Spleen (tissue), 11 donors: ENCODE results near the gene HHIP. TPM values are rescaled to one million over a fixed set of nuclear protein-coding genes. Genes with fewer than 3 reads are reported as not detected.

Experiments used
- DNase-seq: peaks from one replicate; pipeline ENCODE4 v3.0.0-alpha.2; 2020
- H3K27ac ChIP-seq, 8 donors: fragments of 200-600 bp; sonication (generic) in 7 of 8; 1 replicate in 4 of 8; 2 replicates in 4 of 8; pipeline versions ENCODE4 v1.5.0 to v1.8.0; 2016 to 2021; ENCODE audit warnings: inconsistent platforms in 4 of 8, mild to moderate bottlenecking in 4 of 8, moderate library complexity in 1 of 8
- H3K27me3 ChIP-seq, 7 donors: fragments of 200-600 bp; sonication (generic) in 6 of 7; replicated peaks in 1 of 7; 1 replicate in 4 of 7; 2 replicates in 3 of 7; pipeline versions ENCODE4 v1.5.0 to v1.8.0; 2016 to 2021; ENCODE audit warnings: inconsistent platforms in 3 of 7, mild to moderate bottlenecking in 1 of 7
- H3K36me3 ChIP-seq, 6 donors: fragments of 200-600 bp; sonication (generic) in 5 of 6; 1 replicate in 4 of 6; 2 replicates in 2 of 6; pipeline versions ENCODE4 v1.5.0 to v1.8.0; 2016 to 2021; ENCODE audit warnings: inconsistent platforms in 2 of 6
- H3K4me1 ChIP-seq, 6 donors: fragments of 200-600 bp; sonication (generic) in 5 of 6; 1 replicate in 3 of 6; 2 replicates in 3 of 6; pipeline versions ENCODE4 v1.5.0 to v1.8.0; 2016 to 2021; ENCODE audit warnings: inconsistent platforms in 3 of 6
- H3K4me3 ChIP-seq, 8 donors: fragments of 200-600 bp; sonication (generic) in 7 of 8; 1 replicate in 4 of 8; 2 replicates in 4 of 8; pipeline versions ENCODE4 v1.5.0 to v1.8.0; 2016 to 2021; ENCODE audit warnings: inconsistent platforms in 4 of 8, mild to moderate bottlenecking in 4 of 8, moderate library complexity in 2 of 8
- H3K9me3 ChIP-seq, 8 donors: fragments of 200-600 bp; sonication (generic) in 7 of 8; 1 replicate in 4 of 8; 2 replicates in 4 of 8; pipeline versions ENCODE4 v1.5.0 to v1.8.0; 2016 to 2021; ENCODE audit warnings: inconsistent platforms in 4 of 8
- CTCF ChIP-seq, 11 experiments: fragments of 200-600 bp in 7 of 11; fragments of 450-650 bp in 4 of 11; sonication (generic) in 4 of 11; IDR thresholded peaks in 8 of 11; conservative IDR thresholded peaks in 3 of 11; 1 replicate in 7 of 11; 2 replicates in 4 of 11; pipeline versions ENCODE4 v1.4.0 to v1.8.0; 2016 to 2021; ENCODE audit warnings: antibody characterized with exemption in 11 of 11, inconsistent platforms in 4 of 11, mild to moderate bottlenecking in 1 of 11
- POLR2A ChIP-seq, 3 donors: fragments of 450-650 bp; IDR thresholded peaks; one replicate each; pipeline ENCODE4 v1.5.1; 2017; ENCODE audit warnings: antibody characterized with exemption in 3 of 3, mild to moderate bottlenecking in 1 of 3
- POLR2AphosphoS5 ChIP-seq, 3 donors: sonication (generic); formaldehyde crosslinking; IDR thresholded peaks; one replicate each; pipeline ENCODE4 v1.5.1; 2017; ENCODE audit warnings: antibody characterized with exemption in 3 of 3
- WGBS, 5 donors: extraction: QIAGEN DNeasy Blood & Tissue Kit in 3 of 5; methylation state at CpG; one replicate each; pipeline versions ENCODE4 v1.1.5 to v1.1.7; 2013 to 2018; 5-methylcytosine and 5-hydroxymethylcytosine counted together
- intact Hi-C: fragments of 100-400 bp; cut with DNase I; formaldehyde crosslinking; loops from one replicate; pipeline ENCODE4 v1.15.0; 2023; ENCODE audit warnings: low total_unique reads
- polyA plus RNA-seq, 3 donors: library from polyadenylated mRNA; stranded (reverse); fragments of 200-250 nt; gene quantifications; one replicate each; pipeline ENCODE4 v1.2.1, GENCODE V29; 2013
- total RNA-seq, 7 donors: library from RNA; depleted of rRNA in 3 of 7; stranded (reverse); fragments of >200 nt in 3 of 7; fragmentation: NEBNext Ultra II Directional in 4 of 7; extraction: Animal tissue kit (Norgen Biotek cat#: 25700) in 4 of 7; gene quantifications; one replicate each; pipeline versions ENCODE4 v1.1.0 to v1.2.1, GENCODE V29; 2016 to 2021
- donor health status: healthy with polysubstance abuse.
- donor health status: DM: no; HTN: no; CAD: no; lungs with moderate emphysema.
- donor health status: DM: no; HTN: no; CAD: no.
- donor health status: Bipolar disorder and iron deficiency.
- donor health status: healthy.
- donor health status: DM: no; HTN: no; CAD: no.
- donor health status: DM: yes; HTN: yes; CAD: no.

Gene HHIP
- total and polyA plus RNA-seq, 10 donors = not detected

GRCh38 chr4:144674711-144675110 is 28.8 kb downstream of the HHIP start:
- no peaks in the 10 kb centered on the region for H3K27me3 ChIP-seq
- no peaks in the 10 kb centered on the region for H3K4me1 ChIP-seq
- no peaks in the 10 kb centered on the region for H3K36me3 ChIP-seq
- 35 to 85% (median 65%) methylated on average over 1 of the region's 1 CpG for WGBS, 5 donors
- no peak for DNase-seq
- no peaks in the 10 kb centered on the region for H3K9me3 ChIP-seq
- H3K27ac ChIP-seq = no peak overlapping the region
- TF ChIP-seq POLR2AphosphoS5 (IDR thresholded peaks at IDR 0.05) = no peak
- no peak for TF ChIP-seq POLR2A (IDR thresholded peaks at IDR 0.05)
- TF ChIP-seq CTCF (IDR thresholded peaks at IDR 0.05 in 8 of 11, conservative IDR thresholded peaks at IDR 0.05 in 3 of 11) = no peak
- no peak overlapping the region for H3K4me3 ChIP-seq
- intact Hi-C loops = no loop called here

- Histone ChIP-seq H3K4me3 (no peak overlapping the region), H3K27me3 (no peaks in the 10 kb centered on the region), H3K4me1 (no peaks in the 10 kb centered on the region), H3K27ac (no peak overlapping the region), H3K36me3 (no peaks in the 10 kb centered on the region), H3K9me3 (no peaks in the 10 kb centered on the region)
- TF ChIP-seq CTCF (IDR thresholded peaks at IDR 0.05 in 8 of 11, conservative IDR thresholded peaks at IDR 0.05 in 3 of 11) (no peak), POLR2AphosphoS5 (IDR thresholded peaks at IDR 0.05) (no peak), POLR2A (IDR thresholded peaks at IDR 0.05) (no peak)
- intact Hi-C loops = no loop called here
- WGBS, 5 donors = 46 to 60% (median 54%) methylated on average over 3 of the region's 3 CpGs
- no peak for DNase-seq
Measured at GRCh38 chr4:144681806-144682205, 35.9 kb downstream of the HHIP start.

- Histone ChIP-seq H3K9me3 (no peaks in the 10 kb centered on the region), H3K36me3 (no peaks in the 10 kb centered on the region), H3K27ac (no peak overlapping the region), H3K4me3 (no peak overlapping the region), H3K4me1 (no peaks in the 10 kb centered on the region), H3K27me3 (no peaks in the 10 kb centered on the region)
- intact Hi-C loops = no loop called here
- DNase-seq = no peak
- TF ChIP-seq POLR2AphosphoS5 (IDR thresholded peaks at IDR 0.05) = no peak
- WGBS, 5 donors = 88 to 95% (median 93%) methylated on average over 8 of the region's 8 CpGs
Measured at GRCh38 chr4:144683516-144683915, 37.6 kb downstream of the HHIP start.

GRCh38 chr4:144685911-144686310 is 40.0 kb downstream of the HHIP start:
- no peaks in the 10 kb centered on the region for H3K9me3 ChIP-seq
- H3K4me3 ChIP-seq = no peak overlapping the region
- intact Hi-C loops = no loop called here
- no peak overlapping the region for H3K27ac ChIP-seq
- WGBS, 5 donors = 87 to 93% (median 90%) methylated on average over 3 of the region's 3 CpGs
- H3K4me1 ChIP-seq = no peaks in the 10 kb centered on the region
- no peaks in the 10 kb centered on the region for H3K36me3 ChIP-seq
- no peak for DNase-seq
- TF ChIP-seq POLR2A (IDR thresholded peaks at IDR 0.05) (no peak), POLR2AphosphoS5 (IDR thresholded peaks at IDR 0.05) (no peak), CTCF (IDR thresholded peaks at IDR 0.05 in 8 of 11, conservative IDR thresholded peaks at IDR 0.05 in 3 of 11) (no peak)
- no peaks in the 10 kb centered on the region for H3K27me3 ChIP-seq

- intact Hi-C loops = no loop called here
- Histone ChIP-seq H3K27ac (no peak overlapping the region), H3K36me3 (no peaks in the 10 kb centered on the region), H3K27me3 (no peaks in the 10 kb centered on the region), H3K4me1 (no peaks in the 10 kb centered on the region), H3K9me3 (no peaks in the 10 kb centered on the region), H3K4me3 (no peak overlapping the region)
- TF ChIP-seq POLR2A (IDR thresholded peaks at IDR 0.05) (no peak), POLR2AphosphoS5 (IDR thresholded peaks at IDR 0.05) (no peak), CTCF (IDR thresholded peaks at IDR 0.05 in 8 of 11, conservative IDR thresholded peaks at IDR 0.05 in 3 of 11) (no peak)
- no peak for DNase-seq
- 68 to 90% (median 84%) methylated on average over 2 of the region's 2 CpGs for WGBS, 5 donors
Measured at GRCh38 chr4:144686921-144687320, 41.0 kb downstream of the HHIP start.
